Measurements from ENCODE around the gene MUC4. TPM values are rescaled to one million over a fixed set of nuclear protein-coding genes. Genes with fewer than 3 reads are reported as not detected.

MUC4 gene
- total and polyA plus RNA-seq, 9 of the 15 experiments (the other 6 are each of a cell fraction or from before 2014, with no cell fraction given), result under 0.01 to 0.21 (median 0.10) TPM; not detected in 4

- TF ChIP-seq, protein P1, sequence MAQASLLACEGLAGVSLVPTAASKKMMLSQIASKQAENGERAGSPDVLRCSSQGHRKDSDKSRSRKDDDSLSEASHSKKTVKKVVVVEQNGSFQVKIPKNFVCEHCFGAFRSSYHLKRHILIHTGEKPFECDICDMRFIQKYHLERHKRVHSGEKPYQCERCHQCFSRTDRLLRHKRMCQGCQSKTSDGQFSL (CRISPR knock-in tag; IDR thresholded peaks at IDR 0.05), result no peak
- TF ChIP-seq, protein P1 (tag; IDR thresholded peaks at IDR 0.05), result 0 out of 4 replicates have a peak, but pooled peaks of 1 of the 2 experiments have one; percentile 40
- TF ChIP-seq TOE1 (IDR thresholded peaks at IDR 0.05; ENCODE audit: borderline replicate concordance) (peak; percentile 29; the same call in 1 of the 2 replicates), TOE1 (CRISPR knock-in tag; IDR thresholded peaks at IDR 0.05; ENCODE audit: borderline replicate concordance, low read depth) (0 out of 2 replicates have a peak, but pooled peaks have one; percentile 15), CHD4 (IDR thresholded peaks at IDR 0.05; ENCODE audit: insufficient read depth, insufficient replicate concordance, low read depth, low read length, poor library complexity, severe bottlenecking) (no peak), KLF1 (tag; IDR thresholded peaks at IDR 0.05) (peak; percentile 63; the same call in 1 of the 2 replicates), FOSL1 (tag; conservative IDR thresholded peaks at IDR 0.05) (peak; percentile 59), UBTF (IDR thresholded peaks at IDR 0.05; ENCODE audit: borderline replicate concordance in 1 of 2, low read depth in 2 of 2, low read length in 2 of 2) (no peak), ZFX (CRISPR knock-in tag; IDR thresholded peaks at IDR 0.05) (no peak), GATA2 (CRISPR knock-in tag; IDR thresholded peaks at IDR 0.05) (no peak), HES1 (IDR thresholded peaks at IDR 0.05; ENCODE audit: low read depth) (no peak), ZNF695 (CRISPR knock-in tag; IDR thresholded peaks at IDR 0.05) (no peak), DMBX1 (CRISPR knock-in tag; IDR thresholded peaks at IDR 0.05; ENCODE audit: borderline replicate concordance) (peak; percentile 67; the same call in 1 of the 2 replicates), TCF7L2 (IDR thresholded peaks at IDR 0.05; ENCODE audit: low read depth, low read length) (no peak), ARID1B (IDR thresholded peaks at IDR 0.05) (0 out of 2 replicates have a peak, but pooled peaks have one; percentile 31), ZNF639 (CRISPR knock-in tag; conservative IDR thresholded peaks at IDR 0.05 in 1 of 2, IDR thresholded peaks at IDR 0.05 in 1 of 2) (no peak), NR2C2 (CRISPR knock-in tag; IDR thresholded peaks at IDR 0.05) (peak; percentile 53; the same call in 1 of the 2 replicates), NR2C2 (tag; IDR thresholded peaks at IDR 0.05) (peak; percentile 28; the same call in 1 of the 2 replicates)
Observed at GRCh38 chr3:195709676-195710085, 102.0 kb downstream of the MUC4 start (continued).

Data from K562 (cell line).